Mesenteric fat pad (tissue), 1 donor: ENCODE results near the gene ADRA1B. TPM values are rescaled to one million over a fixed set of nuclear protein-coding genes. Genes with fewer than 3 reads are reported as not detected.
"Not testable (repeated sequence)": the region's sequence is repeated elsewhere in the genome, so short reads cannot be mapped to it uniquely, and the experiment has no call there.

ENCODE experiments used
- DNase-seq: peaks from one replicate; pipeline ENCODE4 v3.0.0-alpha.2; 2020; ENCODE audit warnings: low spot score
- total RNA-seq: library from RNA; stranded (reverse); fragmentation: NEBNext Ultra II Directional; extraction: Animal tissue kit (Norgen Biotek cat#: 25700); gene quantifications from one replicate; pipeline ENCODE4 v1.2.1, GENCODE V29; 2021
- donor health status: DM: yes; HTN: yes; CAD: no.

ADRA1B gene
- total RNA-seq, 1 donor from 2014 or later = 6.6 TPM

DNA sequence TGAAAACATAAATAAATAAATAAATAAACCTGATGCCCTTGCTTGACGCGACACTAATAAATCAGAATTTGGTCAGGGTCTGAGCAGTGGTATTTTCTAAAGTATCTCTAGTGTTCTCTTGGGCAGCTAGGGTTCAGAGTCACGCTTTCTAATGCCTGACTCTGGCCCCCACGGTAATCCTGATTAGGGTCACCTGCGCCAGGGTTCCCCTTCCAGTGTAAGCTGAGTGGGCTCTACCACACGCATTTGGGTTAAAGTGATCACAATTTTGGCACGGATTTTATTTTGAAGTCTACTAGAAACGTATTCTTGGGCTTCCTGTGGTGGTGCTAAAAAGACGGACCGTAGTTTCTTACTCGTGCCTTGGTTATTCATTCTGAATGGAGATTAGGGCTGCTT, 93.3 kb downstream of the ADRA1B start:
- DNase-seq = no peak

DNA sequence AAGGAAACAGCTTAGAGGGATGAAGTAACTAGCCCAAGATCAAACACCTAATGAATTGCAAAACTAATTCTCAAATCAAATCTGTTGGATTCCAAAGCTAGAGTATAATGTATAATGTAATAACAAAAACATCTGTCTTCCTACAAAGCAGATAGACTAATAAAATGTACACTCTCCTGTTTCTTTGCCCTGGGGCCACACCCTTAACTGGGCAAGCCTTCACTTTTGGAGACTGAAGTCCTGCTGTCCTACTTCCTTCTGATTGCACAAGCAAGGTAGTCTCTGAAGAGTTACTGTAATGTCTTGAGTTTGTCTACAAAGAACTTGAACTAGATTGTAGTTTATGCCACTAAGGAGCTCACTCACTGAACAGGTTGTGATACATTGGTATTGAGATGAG, 95.2 kb downstream of the ADRA1B start:
- DNase-seq = no peak

DNA sequence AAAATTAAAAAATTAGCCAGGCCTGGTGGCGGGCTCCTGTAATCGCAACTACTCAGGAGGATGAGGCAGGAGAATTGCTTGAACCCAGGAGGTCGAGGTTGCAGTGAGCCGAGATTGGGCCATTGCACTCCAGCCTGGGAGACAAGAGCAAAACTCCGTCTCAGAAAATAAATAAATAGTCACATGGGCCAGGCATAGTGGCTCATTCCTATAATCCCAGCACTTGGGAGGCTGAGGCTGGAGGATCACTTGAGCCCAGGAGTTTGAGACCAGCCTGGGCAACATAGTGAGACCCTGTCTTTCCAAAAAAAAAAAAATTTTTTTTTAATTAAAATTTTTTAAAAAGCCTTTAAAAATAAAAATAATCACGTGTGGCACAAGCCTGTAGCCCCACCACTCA, 97.9 kb downstream of the ADRA1B start:
- not testable (repeated sequence) for DNase-seq

DNA sequence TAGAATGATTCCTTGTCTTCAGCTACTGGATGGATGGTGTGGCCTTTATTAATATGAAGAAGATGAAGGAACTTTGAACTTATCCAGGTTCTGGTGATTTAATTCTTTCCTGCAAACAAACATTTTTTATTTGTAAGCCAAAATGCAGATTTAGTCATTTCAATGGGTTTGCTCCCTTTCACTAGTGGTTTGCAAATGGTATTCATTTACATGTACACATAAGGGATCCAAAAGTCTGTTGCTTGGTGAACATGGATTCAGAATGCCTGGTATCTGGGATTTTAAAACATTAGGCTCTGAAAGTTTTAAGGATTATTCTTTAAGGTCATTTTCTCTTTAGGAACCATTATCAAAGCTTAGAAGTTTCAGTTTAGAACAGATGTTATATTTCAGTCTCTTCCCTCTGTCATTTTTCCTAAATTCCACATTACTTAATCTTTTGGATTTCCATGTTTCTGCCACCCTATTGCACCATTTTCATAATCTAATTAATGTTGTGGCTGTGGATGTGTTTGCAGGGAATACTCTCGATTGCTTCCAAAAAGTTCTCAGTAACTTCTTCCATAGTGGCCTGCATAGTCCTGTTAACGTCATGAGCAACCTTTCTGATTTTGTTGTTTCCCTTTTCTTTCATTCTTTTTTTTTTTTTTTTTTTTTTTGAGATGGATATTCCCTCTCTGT, 102.8 kb downstream of the ADRA1B start:
- DNase-seq = no peak

DNA sequence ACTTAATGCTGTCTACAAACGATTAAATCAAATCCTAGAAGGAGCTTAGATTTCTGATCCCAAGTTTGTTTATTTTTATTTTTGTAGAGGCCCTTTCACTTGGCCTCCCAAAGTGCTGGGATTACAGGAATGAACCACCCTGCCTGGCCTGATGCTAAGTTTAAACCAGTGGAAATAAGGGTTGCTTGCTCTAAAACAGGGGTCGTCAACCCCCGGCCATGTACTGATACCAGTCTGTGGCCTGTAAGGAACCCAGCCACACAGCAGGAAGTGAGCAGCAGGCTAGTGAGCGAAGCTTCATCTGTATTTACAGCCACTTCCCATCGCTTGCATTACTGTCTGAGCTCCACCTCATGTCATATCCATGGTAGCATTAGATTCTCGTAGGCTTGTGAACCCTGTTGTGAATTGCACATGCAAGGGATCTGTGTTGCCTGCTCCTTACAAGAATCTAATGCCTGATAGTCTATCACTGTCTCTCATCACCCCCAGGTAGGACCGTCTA, 104.0 kb downstream of the ADRA1B start:
- no peak for DNase-seq

DNA sequence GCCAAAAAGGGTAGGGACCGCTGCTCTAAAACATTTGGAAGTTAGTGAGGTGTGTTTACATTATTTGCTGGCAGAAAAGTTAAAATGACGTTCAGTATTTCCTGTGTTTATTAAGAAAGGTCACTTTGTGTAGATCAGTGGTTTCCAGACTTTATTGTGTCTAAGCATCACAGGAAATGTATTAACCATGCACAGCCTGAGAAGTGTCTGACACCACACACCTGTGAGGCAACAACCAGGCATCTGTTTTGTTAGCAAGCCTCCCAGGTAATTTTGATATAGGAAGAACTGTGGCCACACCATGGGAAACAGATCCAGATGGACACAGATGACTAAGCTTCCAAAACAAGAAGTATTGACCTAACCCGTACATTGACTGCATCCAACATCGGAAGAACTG, 104.7 kb downstream of the ADRA1B start:
- DNase-seq = no peak

DNA sequence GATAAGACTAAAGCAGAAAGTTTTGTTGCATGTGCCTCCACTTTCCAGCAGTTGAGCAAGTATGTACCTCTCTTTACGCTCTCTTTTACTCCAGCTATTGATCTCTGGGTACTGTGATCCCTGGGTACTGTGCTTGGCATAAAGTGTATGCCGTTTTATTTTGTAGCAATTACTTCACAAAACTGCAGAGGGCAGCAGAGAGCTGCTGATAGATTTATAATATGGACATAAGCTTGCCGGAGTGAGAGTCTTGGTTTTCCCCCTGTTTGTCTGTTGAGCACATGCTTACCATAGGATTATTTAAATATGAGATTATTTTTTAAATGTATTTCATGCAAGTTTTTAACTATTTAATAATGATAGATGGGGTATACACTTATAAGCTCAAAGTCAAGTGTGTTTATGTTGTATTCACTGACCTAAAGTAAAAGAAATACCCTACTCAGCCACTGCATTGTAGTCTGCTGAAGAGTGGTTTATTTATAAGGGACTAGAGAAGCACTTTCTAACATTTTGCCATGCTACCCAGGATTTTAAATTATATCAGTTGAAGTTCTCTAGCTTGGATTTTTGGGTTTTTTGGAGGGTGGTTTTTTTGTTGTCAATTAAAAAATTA, 105.7 kb downstream of the ADRA1B start:
- no peak for DNase-seq

Other genes starting within 250 kb of the ADRA1B start
- 43.2 TPM for gene TTC1, start 92.7 kb downstream of the ADRA1B start, total RNA-seq
- 20.0 TPM for gene PWWP2A, start 203.0 kb downstream of the ADRA1B start, total RNA-seq